ENCODE data around the gene MAD1L1.

GRCh38 chr7:2154831-2155230 lies 77.9 kb downstream of the MAD1L1 start:
- no peak for TF ChIP-seq POLR2A (IDR thresholded peaks at IDR 0.05)
- TF ChIP-seq, protein P1, sequence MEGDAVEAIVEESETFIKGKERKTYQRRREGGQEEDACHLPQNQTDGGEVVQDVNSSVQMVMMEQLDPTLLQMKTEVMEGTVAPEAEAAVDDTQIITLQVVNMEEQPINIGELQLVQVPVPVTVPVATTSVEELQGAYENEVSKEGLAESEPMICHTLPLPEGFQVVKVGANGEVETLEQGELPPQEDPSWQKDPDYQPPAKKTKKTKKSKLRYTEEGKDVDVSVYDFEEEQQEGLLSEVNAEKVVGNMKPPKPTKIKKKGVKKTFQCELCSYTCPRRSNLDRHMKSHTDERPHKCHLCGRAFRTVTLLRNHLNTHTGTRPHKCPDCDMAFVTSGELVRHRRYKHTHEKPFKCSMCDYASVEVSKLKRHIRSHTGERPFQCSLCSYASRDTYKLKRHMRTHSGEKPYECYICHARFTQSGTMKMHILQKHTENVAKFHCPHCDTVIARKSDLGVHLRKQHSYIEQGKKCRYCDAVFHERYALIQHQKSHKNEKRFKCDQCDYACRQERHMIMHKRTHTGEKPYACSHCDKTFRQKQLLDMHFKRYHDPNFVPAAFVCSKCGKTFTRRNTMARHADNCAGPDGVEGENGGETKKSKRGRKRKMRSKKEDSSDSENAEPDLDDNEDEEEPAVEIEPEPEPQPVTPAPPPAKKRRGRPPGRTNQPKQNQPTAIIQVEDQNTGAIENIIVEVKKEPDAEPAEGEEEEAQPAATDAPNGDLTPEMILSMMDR (IDR thresholded peaks at IDR 0.05) = no peak
